Hepatic stellate cell (primary cell): ENCODE data around the gene LMNB1.

Experiments used
- DNase-seq: peaks from one replicate; pipeline ENCODE4 v3.0.0; 2011; ENCODE audit warnings: low spot score

LMNB1 gene

GRCh38 chr5:126855266-126855665 lies 78.3 kb downstream of the LMNB1 start:
- DNase-seq, result no peak

DNA sequence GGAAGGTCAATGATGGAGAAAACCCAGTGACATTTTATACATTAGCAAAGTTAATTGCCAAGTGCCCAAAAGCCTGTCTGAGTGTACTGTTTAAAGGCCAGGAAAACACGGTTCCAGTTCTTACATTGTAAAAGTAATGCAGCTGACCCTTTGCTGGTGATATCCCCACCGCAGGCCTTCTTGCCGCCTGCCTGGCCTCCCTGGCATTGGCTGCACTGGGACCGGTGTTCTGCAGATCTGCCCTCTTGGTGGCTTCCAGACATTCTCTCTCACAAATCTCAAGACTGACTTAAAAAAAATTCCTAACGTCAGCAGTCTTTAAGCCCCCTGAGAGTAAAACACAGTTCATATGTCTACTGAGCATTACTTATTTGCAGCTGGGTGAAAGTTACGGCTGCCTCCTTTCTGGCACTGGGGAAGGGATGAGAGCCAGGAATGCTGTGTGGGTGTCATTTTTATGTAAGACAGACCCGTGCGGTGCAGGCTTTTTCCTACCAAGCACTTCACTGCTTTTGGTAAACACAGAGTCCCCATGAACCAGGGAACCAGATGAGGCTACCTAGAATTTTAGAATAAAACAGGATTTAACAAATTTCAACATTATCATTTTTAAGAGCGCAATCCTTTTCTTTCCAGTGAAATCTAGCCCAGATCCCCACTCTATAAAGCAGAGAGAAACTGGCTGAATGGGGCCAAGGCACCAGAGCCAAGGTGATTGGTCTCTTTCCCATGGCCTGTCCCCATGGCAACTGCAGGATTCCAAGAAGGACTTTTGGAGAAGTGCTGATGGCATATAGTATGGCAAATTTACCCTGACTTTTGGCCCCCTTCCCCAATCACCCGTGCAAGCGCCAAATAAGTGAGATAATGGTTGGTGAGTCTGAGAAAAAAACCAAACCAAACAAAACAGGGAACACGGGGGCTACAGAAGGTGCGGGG lies 80.8 kb downstream of the LMNB1 start:
- no peak for DNase-seq

GRCh38 chr5:126858441-126858840 lies 81.5 kb downstream of the LMNB1 start:
- no peak for DNase-seq

DNA sequence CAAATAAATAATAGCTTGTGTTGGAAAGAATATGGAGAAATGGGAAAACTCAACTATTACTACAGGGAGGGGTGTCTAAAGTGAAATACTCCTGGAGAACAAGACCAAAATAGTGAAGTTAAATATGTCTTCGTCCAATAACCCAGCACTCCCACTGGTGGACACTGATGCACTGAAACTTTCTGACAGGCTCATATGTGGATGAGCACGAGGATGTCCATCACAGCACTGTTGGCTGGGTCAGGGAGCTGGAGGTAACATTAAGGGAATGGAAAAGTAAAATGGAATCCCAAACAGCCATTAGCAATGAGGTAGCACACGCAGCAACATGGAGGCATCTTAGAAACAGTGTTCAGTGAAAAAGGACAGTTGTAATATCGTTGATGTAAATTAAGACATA lies 86.5 kb downstream of the LMNB1 start:
- no peak for DNase-seq

DNA sequence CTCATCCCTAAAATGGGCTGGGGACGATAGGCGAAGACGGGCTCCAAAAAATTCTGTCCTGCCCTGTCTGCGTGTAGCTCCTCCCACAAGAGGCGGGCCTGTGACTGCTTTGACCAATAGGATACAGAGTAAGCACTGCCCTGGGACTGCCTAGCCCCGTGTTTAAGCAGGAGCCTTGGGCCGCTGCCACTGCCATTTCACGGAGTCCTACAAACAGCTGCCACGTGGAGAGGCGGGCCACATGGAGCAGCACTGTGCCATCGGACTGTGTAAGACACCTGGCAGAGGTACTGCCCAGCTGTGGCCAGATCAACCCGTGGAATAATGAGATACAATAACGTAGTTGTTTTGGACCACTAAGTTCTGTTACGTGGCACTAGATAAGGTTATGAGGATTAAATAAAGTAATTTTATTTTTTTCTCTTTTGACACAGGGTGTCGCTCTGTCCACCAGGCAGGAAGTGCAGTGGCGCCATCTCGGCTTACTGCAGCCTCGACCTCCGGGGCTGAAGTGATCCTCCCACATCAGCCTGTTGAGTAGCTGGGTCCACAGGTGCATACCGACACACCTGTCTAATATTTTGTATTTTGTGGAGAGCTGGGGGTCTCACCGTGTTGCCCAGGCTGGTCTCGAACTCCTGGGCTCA lies 87.2 kb downstream of the LMNB1 start:
- DNase-seq, result no peak

- peak; percentile 87 for DNase-seq
These were observed 88.4 kb downstream of the LMNB1 start for GRCh38 chr5:126865299-126865698.

DNA sequence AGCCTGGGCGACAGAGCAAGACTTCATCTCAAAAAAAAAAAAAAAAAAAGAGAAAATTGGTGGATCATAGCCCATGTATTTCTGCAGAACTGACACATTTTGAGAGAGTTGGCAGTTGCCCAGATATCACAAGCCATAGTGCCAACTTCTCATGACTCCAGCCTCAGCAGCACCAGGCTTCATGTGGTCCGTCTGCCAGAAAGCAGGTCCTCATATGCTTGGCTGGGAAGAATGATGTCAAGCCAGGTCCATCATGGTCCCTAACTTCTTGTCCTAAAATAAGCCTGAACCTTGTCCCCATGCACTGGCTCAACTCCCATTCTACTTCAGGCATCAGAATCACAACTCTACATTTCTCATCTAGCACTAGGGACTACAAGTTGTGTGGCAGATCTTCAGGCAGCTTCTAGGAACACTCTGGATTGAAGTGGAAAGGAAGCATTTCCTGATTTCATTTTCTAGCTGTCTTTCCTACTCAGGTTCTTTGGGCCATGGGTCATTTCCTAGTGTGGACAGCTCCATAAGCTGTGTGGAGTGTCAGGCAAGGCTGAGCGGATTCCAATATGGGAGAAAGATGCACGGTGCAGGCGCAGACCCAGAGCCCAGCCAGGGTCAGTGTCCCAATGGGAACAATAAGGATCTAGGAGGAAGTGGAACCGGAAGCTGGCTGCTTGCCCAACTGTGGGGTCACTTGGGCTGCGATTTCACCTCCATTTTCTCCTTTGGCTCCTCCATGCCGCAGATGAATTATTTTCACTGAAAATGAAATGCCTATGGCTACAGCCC lies 90.1 kb downstream of the LMNB1 start:
- no peak for DNase-seq

DNA sequence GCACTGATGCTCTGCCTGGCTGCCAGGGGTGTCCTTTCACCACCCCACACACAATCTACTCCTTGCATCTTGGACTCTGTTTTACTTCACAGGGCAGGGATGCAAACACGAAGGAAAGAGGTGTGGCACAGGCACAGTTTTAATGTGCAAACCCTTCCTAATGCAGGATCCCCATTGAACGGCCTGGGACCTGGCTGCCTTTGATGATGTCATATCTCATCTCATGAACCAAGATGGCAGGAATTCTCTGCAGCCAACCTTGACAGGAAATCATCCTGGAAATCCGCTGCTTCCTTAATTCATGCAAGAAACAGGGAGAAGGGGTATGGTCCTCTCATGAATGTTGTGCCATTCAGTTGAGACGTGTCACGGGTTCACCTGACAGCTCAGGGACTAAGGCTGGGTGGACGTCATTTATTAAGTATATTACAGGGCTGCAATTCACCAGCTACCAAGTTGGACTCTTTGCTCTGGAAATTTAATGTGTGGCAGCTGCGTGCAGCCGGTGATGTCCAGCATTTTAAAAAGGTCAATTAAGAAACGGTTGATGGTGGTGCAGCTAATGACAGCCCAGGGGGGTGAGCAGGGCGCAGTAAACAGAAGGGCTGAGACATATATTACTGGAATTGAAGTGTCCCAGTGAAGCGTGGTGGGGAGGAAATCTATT lies 91.5 kb downstream of the LMNB1 start:
- no peak for DNase-seq

DNA sequence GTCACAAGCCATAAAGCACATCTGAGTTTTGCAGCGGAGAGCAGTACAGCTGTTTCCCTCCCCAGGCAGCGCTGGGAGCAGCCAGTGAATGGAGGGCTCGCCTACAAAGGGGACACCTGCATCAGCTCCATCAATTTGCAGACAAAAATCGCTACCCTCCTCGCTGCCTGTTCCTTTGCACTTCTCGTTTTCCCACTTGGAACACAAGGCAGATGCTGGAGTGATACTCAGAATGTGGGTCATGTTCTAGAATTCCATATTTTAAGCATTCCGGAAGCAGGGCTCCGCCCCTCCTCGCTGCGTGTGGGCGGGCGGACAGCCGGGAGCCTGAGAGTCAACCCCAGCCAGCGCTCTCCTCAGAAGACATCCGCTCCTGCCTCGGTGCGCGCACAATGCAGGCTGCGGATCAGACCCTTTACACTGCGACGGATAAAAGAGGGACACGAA lies 92.1 kb downstream of the LMNB1 start:
- peak; percentile 76 for DNase-seq

- DNase-seq, result no peak
These were observed 94.5 kb downstream of the LMNB1 start for GRCh38 chr5:126871441-126871840.

GRCh38 chr5:126872561-126873354 lies 95.8 kb downstream of the LMNB1 start:
- no peak for DNase-seq

GRCh38 chr5:126875303-126875785 lies 98.4 kb downstream of the LMNB1 start:
- DNase-seq, result no peak

DNA sequence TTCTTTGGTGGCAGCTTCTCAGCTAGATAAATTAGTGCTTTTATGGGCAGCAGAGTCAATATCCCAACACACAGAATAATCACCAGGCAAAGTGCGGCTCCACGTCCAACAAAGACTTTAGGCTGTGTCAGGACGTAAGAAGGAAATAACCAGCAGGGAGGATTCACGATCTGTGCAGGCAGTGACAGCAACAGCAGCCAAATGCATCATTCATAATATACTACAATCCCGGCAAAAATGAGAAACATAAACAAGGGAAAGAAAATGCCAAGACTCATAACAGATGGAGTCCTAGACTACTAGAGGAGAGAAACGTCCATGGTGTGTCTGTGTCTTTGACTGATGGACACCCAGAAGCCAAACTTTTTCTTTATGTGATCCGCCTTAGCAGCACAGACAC lies 100.7 kb downstream of the LMNB1 start:
- no peak for DNase-seq

DNA sequence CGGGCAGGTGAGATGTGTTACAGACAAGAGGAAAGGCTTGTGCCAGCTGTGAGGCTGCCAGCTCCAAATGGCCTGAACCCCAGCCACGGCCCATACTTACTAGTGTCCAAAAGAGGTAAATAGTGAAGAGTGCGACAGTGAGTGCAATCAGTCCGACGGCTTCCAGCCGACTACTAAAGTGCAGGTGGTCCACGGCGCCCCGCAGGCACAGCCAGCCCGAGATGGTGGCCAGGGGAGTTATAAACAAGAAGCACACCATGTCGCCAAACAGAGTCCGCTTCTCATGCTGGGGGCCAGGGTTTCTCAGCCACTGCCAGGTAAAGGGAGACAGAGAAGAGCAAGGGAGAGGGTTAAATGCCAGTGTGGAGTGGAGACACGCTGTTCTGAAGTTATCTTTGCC lies 101.1 kb downstream of the LMNB1 start:
- DNase-seq, result no peak

DNA sequence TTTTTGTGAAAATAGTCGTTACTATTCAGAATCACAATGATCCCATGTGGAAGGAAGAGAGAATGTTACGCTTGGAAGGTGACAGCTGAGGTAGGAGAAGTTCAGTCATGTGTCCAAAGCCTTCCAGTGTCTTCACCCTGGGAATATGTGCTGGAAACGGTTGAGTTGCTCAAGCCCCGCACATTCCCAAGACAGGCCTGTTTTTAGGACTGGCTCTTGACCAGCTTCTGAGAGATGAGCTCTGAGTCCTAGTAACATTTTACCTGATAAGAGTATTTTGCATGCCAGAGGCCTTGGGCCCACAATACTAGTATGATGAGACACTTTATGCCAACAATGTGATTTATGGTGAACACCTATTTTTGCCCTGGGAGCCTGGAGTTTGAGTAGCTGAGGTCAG lies 101.7 kb downstream of the LMNB1 start:
- DNase-seq, result no peak

GRCh38 chr5:126881821-126882600 lies 105.1 kb downstream of the LMNB1 start:
- no peak for DNase-seq

- no peak for DNase-seq
These were observed 106.8 kb downstream of the LMNB1 start for GRCh38 chr5:126883564-126884245.

DNA sequence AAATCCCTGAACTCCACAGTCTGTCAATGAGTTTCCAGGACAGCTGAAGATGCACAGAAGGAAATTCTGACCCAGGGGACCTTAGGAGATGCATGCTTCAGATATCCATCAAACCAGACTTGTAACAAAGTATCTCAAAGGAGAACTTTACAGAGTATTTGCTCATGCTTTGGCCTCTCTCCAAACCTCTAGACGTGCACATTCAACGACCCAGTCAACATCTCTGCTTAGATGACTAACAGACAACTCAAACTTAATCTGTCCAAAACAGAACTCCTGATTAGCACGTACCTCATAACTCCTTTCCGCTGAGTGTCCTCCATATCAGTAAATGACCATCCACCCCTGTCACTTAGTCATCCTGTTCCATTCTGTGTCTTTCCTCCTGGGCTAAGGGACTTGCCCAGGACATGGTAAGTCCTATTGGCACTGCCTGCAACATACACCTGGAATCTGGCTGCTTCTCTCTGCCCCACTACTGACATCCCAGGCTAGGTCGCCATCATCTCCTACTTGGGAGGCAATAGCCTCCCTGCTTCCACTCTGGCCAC lies 107.4 kb downstream of the LMNB1 start:
- DNase-seq, result peak; percentile 48
